Ishikawa (cell line): Measurements from ENCODE around the gene FIP1L1.

ENCODE experiments used
- CEBPB ChIP-seq: IDR thresholded peaks from 2 replicates; pipeline ENCODE4 v1.6.1; 2012
- CREB1 ChIP-seq: IDR thresholded peaks from 2 replicates; pipeline ENCODE4 v1.6.1; 2012; ENCODE audit warnings: low read depth
- EGR1 ChIP-seq: IDR thresholded peaks from 2 replicates; pipeline ENCODE4 v1.6.1; 2012
- EP300 ChIP-seq: IDR thresholded peaks from 2 replicates; pipeline ENCODE4 v1.6.1; 2012; ENCODE audit warnings: borderline replicate concordance
- FOXM1 ChIP-seq: IDR thresholded peaks from 2 replicates; pipeline ENCODE4 v1.6.1; 2012; ENCODE audit warnings: low read depth, borderline replicate concordance
- NFIC ChIP-seq: IDR thresholded peaks from 2 replicates; pipeline ENCODE4 v1.6.1; 2012
- RAD21 ChIP-seq: IDR thresholded peaks from 2 replicates; pipeline ENCODE4 v1.6.1; 2012; ENCODE audit warnings: low read depth
- TAF1 ChIP-seq: IDR thresholded peaks from 2 replicates; pipeline ENCODE4 v1.6.1; 2012; ENCODE audit warnings: low read depth, mild to moderate bottlenecking
- TCF12 ChIP-seq: IDR thresholded peaks from 2 replicates; pipeline ENCODE4 v1.6.1; 2012; ENCODE audit warnings: low read depth
- TEAD4 ChIP-seq: IDR thresholded peaks from 2 replicates; pipeline ENCODE4 v1.6.1; 2012
- USF1 ChIP-seq: IDR thresholded peaks from 2 replicates; pipeline ENCODE4 v1.6.1; 2012
- YY1 ChIP-seq: IDR thresholded peaks from 2 replicates; pipeline ENCODE4 v1.6.1; 2012; ENCODE audit warnings: low read depth
- ZBTB7A ChIP-seq: IDR thresholded peaks from 2 replicates; pipeline ENCODE4 v1.6.1; 2012; ENCODE audit warnings: low read depth
- TF ChIP-seq, protein P1 (sequence below): IDR thresholded peaks from 2 replicates; pipeline ENCODE4 v1.6.1; 2012
- TF ChIP-seq, protein P2 (sequence below): IDR thresholded peaks from 2 replicates; pipeline ENCODE4 v1.6.1; 2012; ENCODE audit warnings: low read depth, mild to moderate bottlenecking

Gene FIP1L1

GRCh38 chr4:53422367-53422766 is 44.9 kb downstream of the FIP1L1 start:
- TF ChIP-seq, protein P1, sequence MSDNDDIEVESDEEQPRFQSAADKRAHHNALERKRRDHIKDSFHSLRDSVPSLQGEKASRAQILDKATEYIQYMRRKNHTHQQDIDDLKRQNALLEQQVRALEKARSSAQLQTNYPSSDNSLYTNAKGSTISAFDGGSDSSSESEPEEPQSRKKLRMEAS: no peak
- no peak for TF ChIP-seq RAD21
- TF ChIP-seq FOXM1: no peak
- no peak for TF ChIP-seq USF1
- no peak for TF ChIP-seq TCF12
- no peak for TF ChIP-seq TEAD4
- TF ChIP-seq YY1: no peak
- no peak for TF ChIP-seq EGR1
- no peak for TF ChIP-seq ZBTB7A
- no peak for TF ChIP-seq TAF1
- no peak for TF ChIP-seq CREB1
- TF ChIP-seq CEBPB: no peak

- no peak for TF ChIP-seq CREB1
- TF ChIP-seq TCF12: no peak
- TF ChIP-seq ZBTB7A: no peak
- TF ChIP-seq, protein P2, sequence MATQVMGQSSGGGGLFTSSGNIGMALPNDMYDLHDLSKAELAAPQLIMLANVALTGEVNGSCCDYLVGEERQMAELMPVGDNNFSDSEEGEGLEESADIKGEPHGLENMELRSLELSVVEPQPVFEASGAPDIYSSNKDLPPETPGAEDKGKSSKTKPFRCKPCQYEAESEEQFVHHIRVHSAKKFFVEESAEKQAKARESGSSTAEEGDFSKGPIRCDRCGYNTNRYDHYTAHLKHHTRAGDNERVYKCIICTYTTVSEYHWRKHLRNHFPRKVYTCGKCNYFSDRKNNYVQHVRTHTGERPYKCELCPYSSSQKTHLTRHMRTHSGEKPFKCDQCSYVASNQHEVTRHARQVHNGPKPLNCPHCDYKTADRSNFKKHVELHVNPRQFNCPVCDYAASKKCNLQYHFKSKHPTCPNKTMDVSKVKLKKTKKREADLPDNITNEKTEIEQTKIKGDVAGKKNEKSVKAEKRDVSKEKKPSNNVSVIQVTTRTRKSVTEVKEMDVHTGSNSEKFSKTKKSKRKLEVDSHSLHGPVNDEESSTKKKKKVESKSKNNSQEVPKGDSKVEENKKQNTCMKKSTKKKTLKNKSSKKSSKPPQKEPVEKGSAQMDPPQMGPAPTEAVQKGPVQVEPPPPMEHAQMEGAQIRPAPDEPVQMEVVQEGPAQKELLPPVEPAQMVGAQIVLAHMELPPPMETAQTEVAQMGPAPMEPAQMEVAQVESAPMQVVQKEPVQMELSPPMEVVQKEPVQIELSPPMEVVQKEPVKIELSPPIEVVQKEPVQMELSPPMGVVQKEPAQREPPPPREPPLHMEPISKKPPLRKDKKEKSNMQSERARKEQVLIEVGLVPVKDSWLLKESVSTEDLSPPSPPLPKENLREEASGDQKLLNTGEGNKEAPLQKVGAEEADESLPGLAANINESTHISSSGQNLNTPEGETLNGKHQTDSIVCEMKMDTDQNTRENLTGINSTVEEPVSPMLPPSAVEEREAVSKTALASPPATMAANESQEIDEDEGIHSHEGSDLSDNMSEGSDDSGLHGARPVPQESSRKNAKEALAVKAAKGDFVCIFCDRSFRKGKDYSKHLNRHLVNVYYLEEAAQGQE: no peak
- TF ChIP-seq YY1: no peak
These were observed 46.8 kb downstream of the FIP1L1 start for GRCh38 chr4:53424280-53424679.

DNA sequence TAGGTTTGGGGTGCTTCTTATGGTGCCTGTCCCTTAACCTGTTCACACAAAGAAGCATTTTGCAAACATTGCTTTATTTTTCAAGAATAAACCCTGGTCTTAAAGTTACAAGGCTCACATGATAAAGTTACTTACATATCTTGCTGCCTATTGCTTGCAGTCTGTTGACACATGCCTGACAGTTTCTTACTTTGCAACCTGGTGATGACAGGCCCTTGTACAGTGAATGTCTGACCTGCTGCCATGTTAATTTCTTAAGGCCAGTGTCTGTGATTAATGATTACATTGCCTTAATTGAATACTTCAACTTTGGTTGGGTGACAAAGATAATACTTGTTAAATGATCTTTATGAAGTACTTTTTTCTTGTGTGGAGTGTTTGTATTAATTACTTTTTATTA is 49.9 kb downstream of the FIP1L1 start:
- TF ChIP-seq, protein P1: no peak
- TF ChIP-seq FOXM1 (no peak), ZBTB7A (no peak), USF1 (no peak), NFIC (no peak), CEBPB (no peak), YY1 (no peak), TCF12 (no peak)

DNA sequence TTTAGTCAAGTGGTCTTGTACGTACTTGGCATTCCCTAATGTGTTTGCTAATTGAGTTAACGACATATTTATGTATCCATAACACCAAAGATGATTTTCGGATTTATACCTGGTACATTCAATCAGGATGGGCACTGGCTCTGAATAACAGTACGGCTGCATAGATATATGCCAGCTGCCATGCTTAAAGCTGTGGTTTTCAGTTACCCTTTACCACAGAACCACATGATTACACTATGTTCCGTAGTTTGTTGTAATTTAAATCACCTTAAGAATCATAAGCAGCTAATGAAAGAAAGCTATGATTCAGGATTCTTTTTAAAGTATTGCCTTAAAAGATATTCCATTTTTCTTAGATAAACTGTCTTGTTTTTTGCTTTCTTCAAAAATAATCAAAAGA is 53.6 kb downstream of the FIP1L1 start:
- TF ChIP-seq EP300: no peak
- no peak for TF ChIP-seq TCF12
- no peak for TF ChIP-seq FOXM1
- no peak for TF ChIP-seq TEAD4
- no peak for TF ChIP-seq CREB1
- no peak for TF ChIP-seq RAD21
- no peak for TF ChIP-seq USF1
- TF ChIP-seq, protein P1: no peak

- TF ChIP-seq EGR1 (no peak), ZBTB7A (no peak), TEAD4 (no peak), CREB1 (no peak), NFIC (no peak), RAD21 (no peak), TCF12 (no peak), USF1 (no peak), EP300 (no peak), FOXM1 (no peak), TAF1 (no peak), CEBPB (no peak), YY1 (no peak)
- TF ChIP-seq, protein P1: no peak
- TF ChIP-seq, protein P2: no peak
These were observed 55.3 kb downstream of the FIP1L1 start for GRCh38 chr4:53432528-53433424.
